HepG2 (cell line): ENCODE results near the gene STX12. TPM values are rescaled to one million over a fixed set of nuclear protein-coding genes. Genes with fewer than 3 reads are reported as not detected.

Experiments used
- ARHGAP35 ChIP-seq: sonication (generic); formaldehyde crosslinking; IDR thresholded peaks from 2 replicates; pipeline ENCODE4 v1.9.0; 2022; ENCODE audit warnings: mild to moderate bottlenecking, inconsistent platforms, moderate library complexity, missing genetic modification reagents, borderline replicate concordance
- ARNTL ChIP-seq: sonication (generic); formaldehyde crosslinking; IDR thresholded peaks from 2 replicates; pipeline ENCODE4 v1.4.0; 2020; ENCODE audit warnings: mild to moderate bottlenecking, missing genetic modification reagents
- ASH2L ChIP-seq: fragments of 300-600, 200-600 bp; sonication (generic); IDR thresholded peaks from 2 replicates; pipeline ENCODE4 v1.7.0; 2017; ENCODE audit warnings: low read depth, mild to moderate bottlenecking, moderate library complexity, mixed read lengths, low read length; ENCODE audit not compliant: insufficient read length
- CAMTA2 ChIP-seq: sonication (generic); formaldehyde crosslinking; IDR thresholded peaks from 2 replicates; pipeline ENCODE4 v1.4.0; 2020; ENCODE audit warnings: mild to moderate bottlenecking, missing genetic modification reagents, borderline replicate concordance
- HES4 ChIP-seq: sonication (generic); formaldehyde crosslinking; IDR thresholded peaks from 2 replicates; pipeline ENCODE4 v1.9.0; 2021; ENCODE audit warnings: mild to moderate bottlenecking, missing genetic modification reagents, borderline replicate concordance
- IRF2 ChIP-seq: IDR thresholded peaks from 2 replicates; pipeline ENCODE4 v1.6.1; 2018; ENCODE audit warnings: missing genetic modification reagents, missing compliant biosample characterization
- MAF1 ChIP-seq: sonication (generic); formaldehyde crosslinking; IDR thresholded peaks from 2 replicates; pipeline ENCODE4 v1.5.0; 2020; ENCODE audit warnings: missing genetic modification reagents, borderline replicate concordance
- MTERF4 ChIP-seq: sonication (generic); formaldehyde crosslinking; IDR thresholded peaks from 2 replicates; pipeline ENCODE4 v1.8.0; 2023; ENCODE audit warnings: mild to moderate bottlenecking, missing genetic modification reagents
- NKX3-1 ChIP-seq: sonication (generic); formaldehyde crosslinking; IDR thresholded peaks from 2 replicates; pipeline ENCODE4 v1.5.0; 2020; ENCODE audit warnings: missing genetic modification reagents
- REPIN1 ChIP-seq: sonication (generic); formaldehyde crosslinking; IDR thresholded peaks from 2 replicates; pipeline ENCODE4 v1.8.0; 2022; ENCODE audit warnings: missing genetic modification reagents, low read depth, mild to moderate bottlenecking, borderline replicate concordance
- RNF219 ChIP-seq: sonication (generic); formaldehyde crosslinking; IDR thresholded peaks from 2 replicates; pipeline ENCODE4 v1.5.0; 2020; ENCODE audit warnings: mild to moderate bottlenecking, missing genetic modification reagents
- RXRA ChIP-seq: sonication (generic); formaldehyde crosslinking; IDR thresholded peaks from 2 replicates; pipeline ENCODE4 v1.5.1; 2020; ENCODE audit warnings: missing genetic modification reagents
- SMAD1 ChIP-seq: sonication (generic); formaldehyde crosslinking; IDR thresholded peaks from 2 replicates; pipeline ENCODE4 v1.4.0; 2020; ENCODE audit warnings: missing genetic modification reagents, low read depth, mild to moderate bottlenecking, borderline replicate concordance
- SP2 ChIP-seq: sonication (generic); formaldehyde crosslinking; IDR thresholded peaks from 2 replicates; pipeline ENCODE4 v1.5.1; 2020; ENCODE audit warnings: mild to moderate bottlenecking, missing genetic modification reagents
- TBL1XR1 ChIP-seq: fragments of 150-350 bp; IDR thresholded peaks from 2 replicates; pipeline ENCODE4 v1.6.1; 2014; ENCODE audit warnings: borderline replicate concordance, low read length; ENCODE audit not compliant: partially characterized antibody
- TEF ChIP-seq: sonication (generic); formaldehyde crosslinking; IDR thresholded peaks from 2 replicates; pipeline ENCODE4 v1.5.0; 2020; ENCODE audit warnings: missing genetic modification reagents
- ZNF18 ChIP-seq: sonication (generic); formaldehyde crosslinking; IDR thresholded peaks from 2 replicates; pipeline ENCODE4 v1.8.0; 2022; ENCODE audit warnings: mild to moderate bottlenecking, missing genetic modification reagents; ENCODE audit not compliant: insufficient replicate concordance
- ZNF230 ChIP-seq: sonication (generic); formaldehyde crosslinking; IDR thresholded peaks from 2 replicates; pipeline ENCODE4 v1.4.0; 2020; ENCODE audit warnings: mild to moderate bottlenecking, missing genetic modification reagents
- ZNF382 ChIP-seq: sonication (generic); formaldehyde crosslinking; IDR thresholded peaks from 2 replicates; pipeline ENCODE4 v1.5.0; 2020; ENCODE audit warnings: missing genetic modification reagents, mild to moderate bottlenecking, borderline replicate concordance
- ZNF770 ChIP-seq: sonication (generic); formaldehyde crosslinking; IDR thresholded peaks from 2 replicates; pipeline ENCODE4 v1.5.0; 2020; ENCODE audit warnings: mild to moderate bottlenecking, missing genetic modification reagents
- polyA plus RNA-seq, 8 experiments: library from polyadenylated mRNA; depleted of rRNA in 3 of 8; stranded (reverse) in 7 of 8; unstranded in 1 of 8; fragments of >200 nt; fragmentation: Illumina TruSeq in 4 of 8; extraction: Trizol in 4 of 8; gene quantifications; 2 replicates each; pipeline versions ENCODE4 v1.2.1 to v1.2.3, GENCODE V29; 2011 to 2016; ENCODE audit warnings: low read depth in 4 of 8, missing spikeins in 1 of 8, mixed read lengths in 1 of 8; ENCODE audit not compliant: insufficient read depth in 1 of 8
- total RNA-seq, 5 experiments: library from RNA; depleted of rRNA; stranded (reverse); fragments of >200 nt; fragmentation: Illumina TruSeq; extraction: Trizol; gene quantifications; 2 replicates each; pipeline ENCODE4 v1.2.3, GENCODE V29; 2016; ENCODE audit warnings: low read depth in 1 of 5

The STX12 gene
- total and polyA plus RNA-seq, 2 of the 13 experiments (the other 11 are each of a cell fraction or from before 2014, with no cell fraction given), result 9.0 to 19.7 TPM

- TF ChIP-seq RNF219 (CRISPR knock-in tag), result no peak
- TF ChIP-seq ARHGAP35 (CRISPR knock-in tag), result peak; percentile 59; the same call in 1 of the 2 replicates
- TF ChIP-seq ZNF18 (CRISPR knock-in tag), result no peak
- TF ChIP-seq TEF (CRISPR knock-in tag), result peak; percentile 97
- TF ChIP-seq ZNF382 (CRISPR knock-in tag), result no peak
- TF ChIP-seq ARNTL (CRISPR knock-in tag), result peak; percentile 100
- TF ChIP-seq RXRA (CRISPR knock-in tag), result peak; percentile 52
- peak; percentile 40 for TF ChIP-seq ASH2L
- peak; percentile 27; the same call in 1 of the 2 replicates for TF ChIP-seq ZNF230
- TF ChIP-seq SMAD1 (CRISPR knock-in tag), result no peak
- TF ChIP-seq SP2 (CRISPR knock-in tag), result peak; percentile 97
- no peak for TF ChIP-seq HES4 (CRISPR knock-in tag)
- TF ChIP-seq MTERF4 (CRISPR knock-in tag), result no peak; the same call in 1 of the 2 replicates
- TF ChIP-seq IRF2 (CRISPR knock-in tag), result peak; percentile 56; the same call in 1 of the 2 replicates
- peak; percentile 30 for TF ChIP-seq TBL1XR1
- no peak for TF ChIP-seq CAMTA2 (CRISPR knock-in tag)
- peak; percentile 77 for TF ChIP-seq NKX3-1 (CRISPR knock-in tag)
- TF ChIP-seq REPIN1 (CRISPR knock-in tag), result peak; percentile 43; the same call in 1 of the 2 replicates
- no peak for TF ChIP-seq MAF1 (CRISPR knock-in tag)
- 0 out of 2 replicates have a peak, but pooled peaks have one; percentile 30 for TF ChIP-seq ZNF770 (CRISPR knock-in tag)
Measured at GRCh38 chr1:27725374-27726172, 47.4 kb upstream of the STX12 start, which contains the start of gene FAM76A (continued).
